22Rv1 (cell line): ENCODE results near the gene FAT1.

Experiments used
- H3K27ac ChIP-seq: fragments of 450-650 bp; 2 replicates; pipeline ENCODE4 v1.5.1; 2017
- ZFX ChIP-seq: fragments of 450-650 bp; IDR thresholded peaks from 2 replicates; pipeline ENCODE4 v1.6.1; 2017; ENCODE audit warnings: antibody characterized with exemption, borderline replicate concordance
- TF ChIP-seq, protein P1 (sequence below): fragments of 450-650 bp; IDR thresholded peaks from 2 replicates; pipeline ENCODE4 v1.5.1; 2017; ENCODE audit warnings: mild to moderate bottlenecking

FAT1 gene

DNA sequence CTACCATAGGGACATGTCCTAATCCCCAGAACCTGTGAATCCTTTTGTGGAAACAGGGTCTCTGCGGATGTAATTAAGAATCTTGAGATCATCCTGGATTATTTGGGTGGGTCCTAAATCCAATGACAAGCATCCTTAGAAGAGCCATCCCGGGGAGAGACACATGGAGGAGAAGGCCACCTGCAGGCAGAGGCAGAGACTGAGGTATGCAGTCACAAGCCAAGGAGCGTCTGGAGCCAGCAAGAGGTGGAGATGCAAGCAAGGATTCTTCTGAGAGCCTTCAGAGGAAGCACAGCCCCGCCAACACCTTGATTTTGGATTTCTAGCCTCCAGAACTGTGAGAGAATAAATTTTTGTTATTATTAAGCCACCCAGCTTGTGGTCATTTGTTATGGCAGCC is 13.8 kb upstream of the FAT1 start:
- TF ChIP-seq, protein P1, sequence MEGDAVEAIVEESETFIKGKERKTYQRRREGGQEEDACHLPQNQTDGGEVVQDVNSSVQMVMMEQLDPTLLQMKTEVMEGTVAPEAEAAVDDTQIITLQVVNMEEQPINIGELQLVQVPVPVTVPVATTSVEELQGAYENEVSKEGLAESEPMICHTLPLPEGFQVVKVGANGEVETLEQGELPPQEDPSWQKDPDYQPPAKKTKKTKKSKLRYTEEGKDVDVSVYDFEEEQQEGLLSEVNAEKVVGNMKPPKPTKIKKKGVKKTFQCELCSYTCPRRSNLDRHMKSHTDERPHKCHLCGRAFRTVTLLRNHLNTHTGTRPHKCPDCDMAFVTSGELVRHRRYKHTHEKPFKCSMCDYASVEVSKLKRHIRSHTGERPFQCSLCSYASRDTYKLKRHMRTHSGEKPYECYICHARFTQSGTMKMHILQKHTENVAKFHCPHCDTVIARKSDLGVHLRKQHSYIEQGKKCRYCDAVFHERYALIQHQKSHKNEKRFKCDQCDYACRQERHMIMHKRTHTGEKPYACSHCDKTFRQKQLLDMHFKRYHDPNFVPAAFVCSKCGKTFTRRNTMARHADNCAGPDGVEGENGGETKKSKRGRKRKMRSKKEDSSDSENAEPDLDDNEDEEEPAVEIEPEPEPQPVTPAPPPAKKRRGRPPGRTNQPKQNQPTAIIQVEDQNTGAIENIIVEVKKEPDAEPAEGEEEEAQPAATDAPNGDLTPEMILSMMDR = 0 out of 2 replicates have a peak, but pooled peaks have one; percentile 8
- no peak for TF ChIP-seq ZFX
- H3K27ac ChIP-seq = no peak overlapping the region

- TF ChIP-seq ZFX = no peak
- H3K27ac ChIP-seq = no peak overlapping the region
Observed at GRCh38 chr4:186736466-186736865, 12.8 kb upstream of the FAT1 start.

DNA sequence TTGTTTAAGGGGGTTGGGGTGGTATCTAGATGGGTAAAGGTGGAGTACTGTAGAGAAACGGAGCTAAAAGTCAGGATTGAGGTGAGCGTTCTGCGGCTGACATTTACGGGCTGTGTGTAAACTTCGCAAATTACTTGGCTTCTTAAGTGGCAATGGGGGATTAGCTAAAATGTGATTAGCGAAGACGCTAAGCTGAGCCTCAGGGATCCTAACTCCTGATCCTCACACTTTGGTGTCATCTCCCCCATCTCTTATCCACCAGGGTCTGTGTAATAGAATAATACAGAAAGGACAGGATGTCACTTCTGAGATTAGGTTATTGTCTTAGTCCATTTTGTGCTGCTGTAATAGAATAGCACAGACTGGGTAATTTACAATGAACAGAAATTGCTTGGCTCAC is 10.6 kb upstream of the FAT1 start:
- TF ChIP-seq, protein P1 = no peak
- TF ChIP-seq ZFX = no peak
- H3K27ac ChIP-seq = no peak overlapping the region

DNA sequence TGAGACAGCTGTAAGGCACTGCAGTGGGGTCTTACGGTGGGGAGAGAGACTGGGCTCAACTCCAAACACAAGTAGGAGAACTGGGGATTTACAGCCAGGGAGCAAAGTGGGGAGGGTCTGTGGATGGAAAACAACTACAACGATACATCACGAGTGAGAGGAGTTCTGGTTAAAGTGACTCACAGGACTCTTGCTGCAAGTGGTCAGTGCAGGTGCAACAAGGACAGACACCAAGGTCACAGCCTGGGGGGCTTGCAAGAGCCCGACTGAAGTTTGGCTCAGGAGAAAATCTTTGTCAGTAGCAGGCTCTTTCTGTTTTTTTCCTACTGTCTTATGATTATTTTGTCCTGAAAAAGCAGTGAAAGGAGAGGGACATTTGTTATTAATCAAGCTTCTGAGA is 10.1 kb upstream of the FAT1 start:
- no peak overlapping the region for H3K27ac ChIP-seq
- TF ChIP-seq, protein P1 = no peak
- TF ChIP-seq ZFX = no peak

DNA sequence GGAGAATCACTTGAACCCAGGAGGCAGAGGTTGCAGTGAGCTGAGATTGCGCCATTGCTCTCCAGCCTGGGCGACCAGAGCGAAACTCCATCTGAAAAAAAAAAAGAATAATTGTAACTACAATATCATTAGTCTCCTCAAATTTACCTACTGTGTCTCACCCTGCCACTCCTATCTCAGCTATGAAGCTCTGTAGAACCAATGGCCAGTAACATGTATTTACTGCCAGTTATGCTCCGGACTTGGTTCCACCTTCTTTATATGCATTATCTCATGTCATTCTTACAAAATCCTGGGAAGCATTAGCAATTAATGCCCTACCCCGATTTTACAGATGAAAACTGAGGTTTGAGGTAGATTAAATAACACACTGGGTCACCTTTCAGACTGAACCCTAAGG is 7.0 kb upstream of the FAT1 start:
- no peak overlapping the region for H3K27ac ChIP-seq
- TF ChIP-seq, protein P1 = no peak
- no peak for TF ChIP-seq ZFX

- no peak for TF ChIP-seq ZFX
- TF ChIP-seq, protein P1 = no peak
- no peak overlapping the region for H3K27ac ChIP-seq
Observed at GRCh38 chr4:186729856-186730255, 6.2 kb upstream of the FAT1 start.

- TF ChIP-seq, protein P1 = no peak
- no peak for TF ChIP-seq ZFX
- no peak overlapping the region for H3K27ac ChIP-seq
Observed at GRCh38 chr4:186728631-186729271, 5.1 kb upstream of the FAT1 start.

DNA sequence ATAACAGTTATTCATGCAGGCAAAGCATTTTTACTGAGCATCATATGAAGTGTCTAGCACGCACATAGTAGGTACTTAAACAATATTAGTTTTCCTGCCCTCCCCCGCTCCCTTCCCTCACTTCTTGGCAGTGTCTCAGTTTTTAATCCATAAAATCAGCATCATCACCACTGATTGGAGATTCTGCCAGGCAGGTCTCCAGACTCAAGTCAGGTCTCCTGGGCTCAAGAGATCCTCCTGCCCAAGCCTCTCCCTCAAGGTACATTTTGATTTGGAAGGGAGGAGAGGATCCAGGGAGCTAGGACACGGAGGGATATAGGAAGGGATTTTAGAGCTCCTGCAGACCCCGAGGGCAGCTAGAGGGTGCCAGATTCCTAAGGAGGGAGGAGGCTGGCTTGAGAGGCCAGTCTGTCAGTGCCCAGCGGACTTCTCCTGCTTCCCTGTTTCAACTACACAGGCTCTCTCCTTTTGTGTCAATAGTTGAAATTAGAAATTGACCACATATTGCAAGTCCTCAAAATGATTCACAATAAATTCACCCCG is 4.4 kb upstream of the FAT1 start:
- TF ChIP-seq, protein P1 = no peak
- no peak for TF ChIP-seq ZFX

More for the DNA sequence above, 4.4 kb upstream of the FAT1 start:
- no peak overlapping the region for H3K27ac ChIP-seq
